H9 (cell line): ENCODE data around the gene CNTN2. TPM values are rescaled to one million over a fixed set of nuclear protein-coding genes. Genes with fewer than 3 reads are reported as not detected.

ENCODE experiments used
- DNase-seq: peaks from one replicate; pipeline ENCODE4 v3.0.0-alpha.2; 2017
- H2AFZ ChIP-seq: one replicate; pipeline ENCODE4 v1.6.1; 2013; ENCODE audit warnings: mild to moderate bottlenecking, low read length, control low read depth, moderate library complexity
- H2AK5ac ChIP-seq: 2 replicates; pipeline ENCODE4 v1.6.1; 2013; ENCODE audit warnings: low read length, control low read depth, mixed read lengths; ENCODE audit not compliant: insufficient read length
- H2BK120ac ChIP-seq: one replicate; pipeline ENCODE4 v1.6.1; 2013; ENCODE audit warnings: low read depth, mild to moderate bottlenecking, low read length, control low read depth, inconsistent platforms; ENCODE audit not compliant: poor library complexity, severe bottlenecking
- H2BK12ac ChIP-seq: 2 replicates; pipeline ENCODE4 v1.6.1; 2013; ENCODE audit warnings: low read length, control low read depth, mixed read lengths, low read depth; ENCODE audit not compliant: insufficient read length
- H2BK15ac ChIP-seq: 2 replicates; pipeline ENCODE4 v1.6.1; 2013; ENCODE audit warnings: low read depth, low read length, control low read depth
- H2BK20ac ChIP-seq: one replicate; pipeline ENCODE4 v1.6.1; 2013; ENCODE audit warnings: low read depth, mild to moderate bottlenecking, low read length, control low read depth, inconsistent platforms; ENCODE audit not compliant: poor library complexity, severe bottlenecking
- H2BK5ac ChIP-seq: 2 replicates; pipeline ENCODE4 v1.6.1; 2013; ENCODE audit warnings: low read length, control low read depth, mixed read lengths; ENCODE audit not compliant: insufficient read length
- H3K14ac ChIP-seq: 2 replicates; pipeline ENCODE4 v1.6.1; 2013; ENCODE audit warnings: low read length, control low read depth; ENCODE audit not compliant: insufficient read depth
- H3K18ac ChIP-seq: 2 replicates; pipeline ENCODE4 v1.6.1; 2013; ENCODE audit warnings: low read depth, mild to moderate bottlenecking, mixed read lengths, low read length, control low read depth; ENCODE audit not compliant: insufficient read length
- H3K23ac ChIP-seq: 2 replicates; pipeline ENCODE4 v1.6.1; 2013; ENCODE audit warnings: low read length, control low read depth, mixed read lengths, low read depth; ENCODE audit not compliant: insufficient read length
- H3K23me2 ChIP-seq: 2 replicates; pipeline ENCODE4 v1.6.1; 2013; ENCODE audit warnings: low read depth, mild to moderate bottlenecking, mixed read lengths, low read length, control low read depth; ENCODE audit not compliant: insufficient read length, poor library complexity, severe bottlenecking
- H3K27ac ChIP-seq: 2 replicates; pipeline ENCODE4 v1.5.1; 2013; ENCODE audit warnings: low read length, control low read depth, mixed read lengths, low read depth; ENCODE audit not compliant: insufficient read length
- H3K27me3 ChIP-seq: 2 replicates; pipeline ENCODE4 v1.6.1; 2013; ENCODE audit warnings: low read length, control low read depth, inconsistent platforms; ENCODE audit not compliant: insufficient read depth
- H3K4ac ChIP-seq: 2 replicates; pipeline ENCODE4 v1.6.1; 2013; ENCODE audit warnings: low read depth, mild to moderate bottlenecking, control low read depth, inconsistent platforms, low read length, moderate library complexity
- H3K4me1 ChIP-seq: 2 replicates; pipeline ENCODE4 v1.6.1; 2013; ENCODE audit warnings: low read length, control low read depth, inconsistent platforms; ENCODE audit not compliant: insufficient read depth
- H3K4me2 ChIP-seq: 2 replicates; pipeline ENCODE4 v1.6.1; 2013; ENCODE audit warnings: low read length, control low read depth, mixed read lengths; ENCODE audit not compliant: insufficient read length, insufficient read depth
- H3K56ac ChIP-seq: 2 replicates; pipeline ENCODE4 v1.6.1; 2013; ENCODE audit warnings: low read depth, mild to moderate bottlenecking, mixed read lengths, low read length, control low read depth; ENCODE audit not compliant: insufficient read length
- H3K79me1 ChIP-seq: 2 replicates; pipeline ENCODE4 v1.6.1; 2013; ENCODE audit warnings: low read depth, mild to moderate bottlenecking, moderate library complexity, low read length, control low read depth, inconsistent platforms; ENCODE audit not compliant: insufficient read depth, poor library complexity, severe bottlenecking
- H3K79me2 ChIP-seq: 2 replicates; pipeline ENCODE4 v1.6.1; 2013; ENCODE audit warnings: low read length, control low read depth, inconsistent platforms; ENCODE audit not compliant: insufficient read depth
- H3K9ac ChIP-seq: 2 replicates; pipeline ENCODE4 v1.6.1; 2013; ENCODE audit warnings: low read length, control low read depth, mixed read lengths; ENCODE audit not compliant: insufficient read length; ENCODE audit errors: extremely low read depth
- H3K9me3 ChIP-seq: one replicate; pipeline ENCODE4 v1.6.1; 2013; ENCODE audit warnings: low read depth, low read length, inconsistent platforms; ENCODE audit not compliant: control insufficient read depth
- H3T11ph ChIP-seq: one replicate; pipeline ENCODE4 v1.6.1; 2013; ENCODE audit warnings: mild to moderate bottlenecking, low read length, control low read depth, inconsistent platforms
- H4K20me1 ChIP-seq: one replicate; pipeline ENCODE4 v1.6.1; 2013; ENCODE audit not compliant: control insufficient read depth, insufficient read length, insufficient read depth
- H4K5ac ChIP-seq: 2 replicates; pipeline ENCODE4 v1.6.1; 2013; ENCODE audit warnings: low read depth, mild to moderate bottlenecking, mixed read lengths, low read length, control low read depth; ENCODE audit not compliant: insufficient read length
- H4K8ac ChIP-seq: replicated peaks from 2 replicates; pipeline ENCODE4 v1.6.1; 2013; ENCODE audit warnings: low read length, control low read depth, mixed read lengths, low read depth; ENCODE audit not compliant: insufficient read length
- H4K91ac ChIP-seq: 2 replicates; pipeline ENCODE4 v1.6.1; 2013; ENCODE audit warnings: low read depth, mild to moderate bottlenecking, moderate library complexity, mixed read lengths, low read length, control low read depth; ENCODE audit not compliant: insufficient read length
- H3K27ac Mint-ChIP-seq, 3 experiments: 2 replicates in 2 of 3; 3 replicates in 1 of 3; pipeline ENCODE4 v1.8.0; 2020 to 2021; ENCODE audit warnings: mixed read lengths in 3 of 3, mild to moderate bottlenecking in 1 of 3, moderate library complexity in 1 of 3
- H3K27me3 Mint-ChIP-seq: 2 replicates; pipeline ENCODE4 v1.8.0; 2021; ENCODE audit warnings: low read depth, mild to moderate bottlenecking, moderate library complexity, mixed read lengths
- H3K36me3 Mint-ChIP-seq, 3 experiments: 2 replicates in 2 of 3; 3 replicates in 1 of 3; pipeline ENCODE4 v1.8.0; 2020 to 2021; ENCODE audit warnings: low read depth in 3 of 3, mixed read lengths in 3 of 3; ENCODE audit not compliant: insufficient read depth in 1 of 3
- H3K4me1 Mint-ChIP-seq, 2 experiments: 2 replicates each; pipeline ENCODE4 v1.8.0; 2020; ENCODE audit warnings: mixed read lengths in 2 of 2
- H3K4me3 Mint-ChIP-seq, 2 experiments: 2 replicates in 1 of 2; 3 replicates in 1 of 2; pipeline ENCODE4 v1.8.0; 2020 to 2021; ENCODE audit warnings: mild to moderate bottlenecking in 2 of 2, mixed read lengths in 2 of 2, moderate library complexity in 1 of 2
- H3K9me3 Mint-ChIP-seq, 2 experiments: 2 replicates in 1 of 2; 3 replicates in 1 of 2; pipeline ENCODE4 v1.8.0; 2020; ENCODE audit warnings: mild to moderate bottlenecking in 2 of 2, mixed read lengths in 2 of 2, moderate library complexity in 1 of 2
- CTCF ChIP-seq: fragments of 200-600 bp; sonication (generic); conservative IDR thresholded peaks from 3 replicates; pipeline ENCODE4 v1.8.0; 2021; ENCODE audit warnings: antibody characterized with exemption, mild to moderate bottlenecking
- WGBS: extraction: QIAGEN DNeasy Blood & Tissue Kit; methylation state at CpG from one replicate; pipeline ENCODE4 v1.1.7; 2013; ENCODE audit warnings: missing lambda C conversion rate, low lambda C conversion rate, mixed read lengths; ENCODE audit not compliant: insufficient read length; ENCODE audit errors: extremely low coverage; 5-methylcytosine and 5-hydroxymethylcytosine counted together
- total RNA-seq: library from RNA; stranded (reverse); gene quantifications from 2 replicates; pipeline ENCODE4 v1.2.1, GENCODE V29; 2021

The CNTN2 gene
- total RNA-seq, 1 experiment from 2014 or later, result 0.42 TPM

- H2BK120ac ChIP-seq, result no peak overlapping the region
- H3T11ph ChIP-seq, result no peak overlapping the region
- no peaks in the 10 kb centered on the region for H3K9me3 ChIP-seq
- H4K91ac ChIP-seq, result no peak overlapping the region
- TF ChIP-seq CTCF, result no peak
- no CpG with 5 or more reads among the region's 16 CpGs for WGBS
- Mint-ChIP-seq H3K27ac (peak overlapping the region in 1 of 3 experiments; percentile 20; a peak in 1 of 7 replicates), H3K27me3 (peaks cover 37% of the 10 kb centered on the region), H3K36me3 (no peaks in the 10 kb centered on the region), H3K9me3 (no peaks in the 10 kb centered on the region; a peak in 2 of 5 replicates), H3K4me1 (peaks cover 18 to 46% of the 10 kb centered on the region in 2 experiments), H3K4me3 (no peak overlapping the region; a peak in 1 of 5 replicates)
- H3K27me3 ChIP-seq, result no peaks in the 10 kb centered on the region
- no peaks in the 10 kb centered on the region for H3K23me2 ChIP-seq
- H3K18ac ChIP-seq, result no peak overlapping the region
- no peak overlapping the region for H3K27ac ChIP-seq
- H3K4me2 ChIP-seq, result no peak overlapping the region
- no peak overlapping the region for H2AFZ ChIP-seq
- H2BK12ac ChIP-seq, result no peak overlapping the region
- H2BK5ac ChIP-seq, result no peak overlapping the region
- no peaks in the 10 kb centered on the region for H3K79me2 ChIP-seq
- H3K23ac ChIP-seq, result no peak overlapping the region
- H3K79me1 ChIP-seq, result no peaks in the 10 kb centered on the region
- H3K9ac ChIP-seq, result no peak overlapping the region
- H2BK20ac ChIP-seq, result no peak overlapping the region
- H2BK15ac ChIP-seq, result no peak overlapping the region
- H2AK5ac ChIP-seq, result no peak overlapping the region
- H3K4me1 ChIP-seq, result no peaks in the 10 kb centered on the region; the same call in 1 of the 2 replicates
- no peak overlapping the region for H3K14ac ChIP-seq
- H3K56ac ChIP-seq, result no peak overlapping the region
- no peak for DNase-seq
- no peak overlapping the region for H4K8ac ChIP-seq
- no peak overlapping the region for H4K5ac ChIP-seq
- H4K20me1 ChIP-seq, result no peaks in the 10 kb centered on the region
- H3K4ac ChIP-seq, result no peak overlapping the region
Observed at GRCh38 chr1:205025239-205025638, 17.8 kb upstream of the CNTN2 start.
